HEK293 (cell line): ENCODE data around the gene MYBPH.

ENCODE experiments used
- CTCF ChIA-PET: fragments of 350-600 bp; formaldehyde crosslinking; extraction: SDS; loops from one replicate; lab custom pipeline; 2021; ENCODE audit warnings: antibody characterized with exemption; lab: Yijun Ruan, JAX
- POLR2A ChIA-PET: fragments of 300-600 bp; formaldehyde crosslinking; extraction: SDS; loops from one replicate; lab custom pipeline; 2020; ENCODE audit warnings: antibody characterized with exemption, inconsistent platforms; lab: Yijun Ruan, JAX
- H3K27ac ChIP-seq: fragments of 200-500 bp; sonication (Bioruptor generic); 2 replicates; pipeline ENCODE4 v1.5.1; 2014; ENCODE audit warnings: low read depth, low read length, control low read depth, inconsistent platforms; ENCODE audit errors: extremely low read depth
- H3K36me3 ChIP-seq, 2 experiments: fragments of 200-500 bp in 1 of 2; sonication (Bioruptor generic) in 1 of 2; 1 replicate in 1 of 2; 2 replicates in 1 of 2; pipeline ENCODE4 v1.5.1; 2014 to 2017; ENCODE audit warnings: inconsistent platforms in 2 of 2, low read length in 2 of 2; ENCODE audit not compliant: control insufficient read depth in 2 of 2, insufficient read depth in 1 of 2
- H3K4me1 ChIP-seq: fragments of 200-500 bp; sonication (Bioruptor generic); 2 replicates; pipeline ENCODE4 v1.5.1; 2014; ENCODE audit warnings: mild to moderate bottlenecking, low read length, inconsistent platforms; ENCODE audit not compliant: control insufficient read depth, insufficient read depth
- H3K4me3 ChIP-seq: 2 replicates; pipeline ENCODE4 v1.5.1; 2011; ENCODE audit warnings: low read depth, mild to moderate bottlenecking, control low read depth, low read length, moderate library complexity
- H3K9me3 ChIP-seq: fragments of 200-500 bp; sonication (Bioruptor generic); 2 replicates; pipeline ENCODE4 v1.5.1; 2014; ENCODE audit warnings: low read depth, low read length, inconsistent platforms; ENCODE audit not compliant: control insufficient read depth, insufficient read depth
- ATF2 ChIP-seq: fragments of 450-650 bp; formaldehyde crosslinking; IDR thresholded peaks from 2 replicates; pipeline ENCODE4 v1.5.1; 2016; ENCODE audit warnings: missing biosample characterization, missing genetic modification characterization, low read depth
- FEZF1 ChIP-seq: fragments of 450-650 bp; formaldehyde crosslinking; IDR thresholded peaks from 2 replicates; pipeline ENCODE4 v1.5.1; 2016; ENCODE audit warnings: missing biosample characterization, missing genetic modification characterization
- GLIS1 ChIP-seq: fragments of 450-650 bp; formaldehyde crosslinking; IDR thresholded peaks from 2 replicates; pipeline ENCODE4 v1.5.1; 2016; ENCODE audit warnings: missing biosample characterization, missing genetic modification characterization
- GLIS2 ChIP-seq: fragments of 450-650 bp; formaldehyde crosslinking; IDR thresholded peaks from 2 replicates; pipeline ENCODE4 v1.5.1; 2016; ENCODE audit warnings: missing biosample characterization, missing genetic modification characterization
- HIC1 ChIP-seq: fragments of 450-650 bp; formaldehyde crosslinking; IDR thresholded peaks from 2 replicates; pipeline ENCODE4 v1.5.1; 2016; ENCODE audit warnings: missing biosample characterization, missing genetic modification characterization
- IKZF3 ChIP-seq: fragments of 450-650 bp; IDR thresholded peaks from 2 replicates; pipeline ENCODE4 v1.5.0; 2018; ENCODE audit warnings: missing biosample characterization, mild to moderate bottlenecking, missing genetic modification characterization, moderate library complexity
- KLF17 ChIP-seq: fragments of 450-650 bp; formaldehyde crosslinking; IDR thresholded peaks from 2 replicates; pipeline ENCODE4 v1.5.1; 2016; ENCODE audit warnings: missing biosample characterization, missing genetic modification characterization
- OSR2 ChIP-seq: fragments of 450-650 bp; formaldehyde crosslinking; IDR thresholded peaks from 2 replicates; pipeline ENCODE4 v1.5.1; 2016; ENCODE audit warnings: missing biosample characterization, missing genetic modification characterization
- WT1 ChIP-seq: fragments of 450-650 bp; formaldehyde crosslinking; IDR thresholded peaks from 2 replicates; pipeline ENCODE4 v1.5.1; 2016; ENCODE audit warnings: missing biosample characterization, missing genetic modification characterization
- ZBTB8A ChIP-seq: fragments of 450-650 bp; formaldehyde crosslinking; IDR thresholded peaks from 2 replicates; pipeline ENCODE4 v1.5.1; 2016; ENCODE audit warnings: missing biosample characterization, missing genetic modification characterization
- ZIC2 ChIP-seq: fragments of 450-650 bp; formaldehyde crosslinking; IDR thresholded peaks from 2 replicates; pipeline ENCODE4 v1.5.1; 2016; ENCODE audit warnings: missing biosample characterization, missing genetic modification characterization
- ZNF24 ChIP-seq: fragments of 450-650 bp; formaldehyde crosslinking; IDR thresholded peaks from 2 replicates; pipeline ENCODE4 v1.5.1; 2016; ENCODE audit warnings: missing biosample characterization, missing genetic modification characterization
- ZNF561 ChIP-seq: fragments of 450-650 bp; IDR thresholded peaks from 2 replicates; pipeline ENCODE4 v1.5.1; 2018; ENCODE audit warnings: missing biosample characterization, missing genetic modification characterization, borderline replicate concordance
- TF ChIP-seq, protein P1 (sequence below): fragments of 450-650 bp; formaldehyde crosslinking; IDR thresholded peaks from 2 replicates; pipeline ENCODE4 v1.5.1; 2016; ENCODE audit warnings: missing biosample characterization, missing genetic modification characterization

MYBPH gene

GRCh38 chr1:203153051-203153988 is 22.3 kb downstream of the MYBPH start (continued):
- TF ChIP-seq HIC1: peak; percentile 41
- TF ChIP-seq ZBTB8A: peak; percentile 52
- peak; percentile 61 for TF ChIP-seq GLIS1 (tag by site-specific recombination)
- TF ChIP-seq WT1 (tag by site-specific recombination): peak; percentile 50; the same call in 1 of the 2 replicates
- TF ChIP-seq, protein P1, sequence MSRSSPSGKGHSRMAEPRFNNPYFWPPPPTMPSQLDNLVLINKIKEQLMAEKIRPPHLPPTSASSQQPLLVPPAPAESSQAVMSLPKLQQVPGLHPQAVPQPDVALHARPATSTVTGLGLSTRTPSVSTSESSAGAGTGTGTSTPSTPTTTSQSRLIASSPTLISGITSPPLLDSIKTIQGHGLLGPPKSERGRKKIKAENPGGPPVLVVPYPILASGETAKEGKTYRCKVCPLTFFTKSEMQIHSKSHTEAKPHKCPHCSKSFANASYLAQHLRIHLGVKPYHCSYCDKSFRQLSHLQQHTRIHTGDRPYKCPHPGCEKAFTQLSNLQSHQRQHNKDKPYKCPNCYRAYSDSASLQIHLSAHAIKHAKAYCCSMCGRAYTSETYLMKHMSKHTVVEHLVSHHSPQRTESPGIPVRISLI (tag by site-specific recombination): no peak
- TF ChIP-seq OSR2 (tag by site-specific recombination): peak; percentile 38; the same call in 1 of the 2 replicates
- TF ChIP-seq IKZF3 (tag by site-specific recombination): 0 out of 2 replicates have a peak, but pooled peaks have one; percentile 9
- peak; percentile 28; the same call in 1 of the 2 replicates for TF ChIP-seq KLF17 (tag by site-specific recombination)

DNA sequence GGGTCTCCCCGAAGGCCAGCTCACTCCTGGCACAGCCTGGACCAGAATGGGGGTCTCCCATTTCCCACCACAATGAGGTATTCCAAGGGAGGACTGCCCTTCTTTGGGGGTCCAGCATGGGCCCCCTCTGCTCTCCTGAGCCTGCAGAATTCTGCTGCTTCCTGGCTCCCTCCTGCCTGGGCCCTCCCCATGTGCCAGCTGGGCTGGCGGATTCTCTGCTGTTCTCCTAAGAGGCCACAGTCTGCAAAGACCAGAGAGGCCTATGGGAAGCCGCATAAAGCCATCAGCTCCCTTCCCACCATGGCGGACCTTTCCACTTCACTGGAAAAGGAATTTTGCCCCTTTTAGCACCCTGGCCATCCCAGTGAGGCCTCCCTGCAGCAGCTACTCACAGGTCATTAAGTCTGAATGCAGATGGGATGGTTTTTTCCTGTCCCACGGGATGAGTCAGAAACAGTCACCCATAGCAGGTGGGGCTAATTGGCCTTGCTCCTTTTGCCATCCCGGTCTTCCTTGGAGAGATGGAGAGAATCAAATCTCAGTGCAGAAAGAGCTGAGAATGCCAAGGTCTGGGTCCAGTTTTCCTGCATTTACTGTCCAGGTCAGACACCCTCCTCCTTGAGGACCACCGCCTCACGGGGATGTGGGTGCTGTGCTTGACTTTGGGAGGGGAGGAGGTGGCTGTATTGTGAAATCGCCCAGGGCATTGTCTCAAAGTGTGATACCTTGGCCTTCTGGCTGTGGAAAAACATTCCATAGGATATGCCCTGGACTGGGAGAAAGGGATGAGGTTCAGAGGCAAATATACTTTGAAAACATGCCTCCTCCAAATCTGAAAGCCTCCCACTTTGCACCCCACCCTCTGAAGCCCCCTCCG is 23.2 kb downstream of the MYBPH start:
- Histone ChIP-seq H3K4me1 (peaks cover 9% of the 10 kb centered on the region; the same call in 1 of the 2 replicates), H3K27ac (no peak overlapping the region), H3K9me3 (no peaks in the 10 kb centered on the region), H3K36me3 (no peaks in the 10 kb centered on the region), H3K4me3 (no peak overlapping the region)
- POLR2A ChIA-PET: interaction anchor here (0.6 to 1.0 kb wide), 2 partner anchors 24 to 29 kb away, joined by 3 to 4 read pairs; no protein-coding TSS in a partner anchor
- TF ChIP-seq OSR2 (tag by site-specific recombination) (no peak), ZIC2 (tag by site-specific recombination) (0 out of 2 replicates have a peak, but pooled peaks have one; percentile 7), GLIS2 (tag by site-specific recombination) (0 out of 2 replicates have a peak, but pooled peaks have one; percentile 32), ZNF561 (tag by site-specific recombination) (no peak), FEZF1 (tag by site-specific recombination) (peak; percentile 34; the same call in 1 of the 2 replicates), GLIS1 (tag by site-specific recombination) (0 out of 2 replicates have a peak, but pooled peaks have one; percentile 5)
- CTCF ChIA-PET: interaction anchor here (0.6 to 2.8 kb wide), 6 partner anchors 11 to 186 kb away, joined by 3 to 13 read pairs (median 3); partner anchors contain the start of gene ADORA1

DNA sequence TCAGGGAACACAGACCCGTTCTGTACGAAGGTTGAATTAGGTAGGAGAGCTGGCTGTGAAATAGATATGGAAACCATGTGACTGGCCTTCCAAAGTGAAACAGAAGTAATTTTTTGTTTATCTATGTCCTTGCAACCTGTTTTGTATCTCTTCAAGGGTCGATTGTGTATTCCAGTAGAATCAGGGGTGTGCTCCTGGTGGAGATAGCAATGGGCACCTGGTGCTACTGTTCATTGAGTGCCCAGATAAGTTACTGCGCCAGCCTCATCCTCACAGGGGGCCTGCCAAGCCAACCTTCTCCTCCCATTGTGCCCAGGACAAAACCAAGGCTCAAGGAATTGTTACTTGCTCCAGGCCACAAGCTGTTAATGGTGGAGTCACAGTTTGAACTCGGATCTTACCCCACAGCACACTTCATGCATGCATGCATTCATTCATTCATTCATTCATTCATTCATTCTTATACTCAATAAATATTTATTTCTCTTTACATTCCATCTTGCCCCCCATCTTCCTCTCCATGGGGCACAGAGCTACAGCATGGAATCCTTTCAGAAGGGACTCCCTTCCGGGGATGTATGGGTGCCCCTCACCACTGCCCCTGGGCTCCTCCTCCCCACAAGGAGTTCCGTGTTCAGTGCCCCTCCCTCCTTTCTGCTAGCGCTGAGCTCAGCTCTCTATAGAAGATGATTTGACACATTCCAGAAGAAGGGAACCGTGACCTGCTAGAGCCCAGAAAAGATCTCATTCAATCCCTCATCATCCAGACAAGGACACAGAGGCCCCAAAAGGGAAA is 24.1 kb downstream of the MYBPH start:
- H3K9me3 ChIP-seq: no peaks in the 10 kb centered on the region
- peak; percentile 97 for TF ChIP-seq ZNF24 (tag by site-specific recombination)
- no peak for TF ChIP-seq ATF2 (tag by site-specific recombination)
- TF ChIP-seq, all 188 proteins: peak for 1
- CTCF ChIA-PET: interaction anchor here (0.6 to 1.6 kb wide), 5 partner anchors 30 to 187 kb away, joined by 3 to 8 read pairs (median 3); no protein-coding TSS in a partner anchor
- no peak overlapping the region for H3K4me3 ChIP-seq
- POLR2A ChIA-PET: interaction anchor here (0.6 kb wide), 1 partner anchor 28 kb away, joined by 3 read pairs; no protein-coding TSS in a partner anchor
- H3K36me3 ChIP-seq: no peaks in the 10 kb centered on the region
- H3K4me1 ChIP-seq: peaks cover 9% of the 10 kb centered on the region; the same call in 1 of the 2 replicates
- H3K27ac ChIP-seq: no peak overlapping the region
